IMR-90 (cell line): ENCODE measurements around the gene MT3. TPM values are rescaled to one million over a fixed set of nuclear protein-coding genes. Genes with fewer than 3 reads are reported as not detected.

Experiments
- ATAC-seq: fragments of 200-7000 bp; cut with Tn5 transposase; 2 replicates; pipeline ENCODE4 v1.9.1; 2020; ENCODE audit warnings: low read depth, mild to moderate bottlenecking, moderate library complexity
- BruUV-seq: library from RNA; stranded (reverse); fragments of 400-500 nt; replicated peaks from 2 replicates; lab custom pipeline; 2021; lab: Mats Ljungman, UMichigan
- CTCF ChIA-PET: fragments of 300-600 bp; formaldehyde crosslinking; extraction: SDS; loops from one replicate; lab custom pipeline; 2021; ENCODE audit warnings: antibody characterized with exemption; lab: Yijun Ruan, JAX
- POLR2A ChIA-PET: fragments of 300-600 bp; sonication (Branson Sonifier 250); formaldehyde crosslinking; loops from one replicate; lab custom pipeline; 2022; ENCODE audit warnings: antibody characterized with exemption; ENCODE audit not compliant: unreplicated experiment; lab: Charles Lee
- DNase-seq: peaks from one replicate; pipeline ENCODE4 v3.0.0; 2013
- H2AFZ ChIP-seq: replicated peaks from 2 replicates; pipeline ENCODE3; 2013; ENCODE audit warnings: low read length, mild to moderate bottlenecking; ENCODE audit not compliant: poor library complexity
- H2AK5ac ChIP-seq: 2 replicates; pipeline ENCODE4 v1.6.1; 2013; ENCODE audit warnings: low read depth, low read length, inconsistent platforms
- H2AK9ac ChIP-seq: replicated peaks from 2 replicates; pipeline ENCODE3; 2013; ENCODE audit warnings: mild to moderate bottlenecking, low read depth, low read length, moderate library complexity; ENCODE audit not compliant: poor library complexity
- H2BK120ac ChIP-seq: 2 replicates; pipeline ENCODE4 v1.6.1; 2013; ENCODE audit warnings: low read depth, low read length, inconsistent platforms
- H2BK15ac ChIP-seq: 3 replicates; pipeline ENCODE4 v1.6.1; 2013; ENCODE audit warnings: low read depth, low read length, inconsistent platforms
- H2BK20ac ChIP-seq: 2 replicates; pipeline ENCODE4 v1.6.1; 2013; ENCODE audit warnings: low read depth, mild to moderate bottlenecking, inconsistent platforms, low read length, moderate library complexity
- H2BK5ac ChIP-seq: 2 replicates; pipeline ENCODE4 v1.6.1; 2013; ENCODE audit warnings: mild to moderate bottlenecking, low read depth, low read length, inconsistent platforms; ENCODE audit not compliant: poor library complexity, severe bottlenecking
- H3K14ac ChIP-seq: replicated peaks from 2 replicates; pipeline ENCODE4 v1.6.1; 2013; ENCODE audit warnings: low read depth, low read length, inconsistent platforms
- H3K18ac ChIP-seq: 2 replicates; pipeline ENCODE4 v1.6.1; 2013; ENCODE audit warnings: low read depth, low read length, control low read depth
- H3K23ac ChIP-seq: 2 replicates; pipeline ENCODE4 v1.6.1; 2013; ENCODE audit warnings: low read depth, low read length, inconsistent platforms
- H3K27ac ChIP-seq: 2 replicates; pipeline ENCODE4 v1.5.1; 2013; ENCODE audit warnings: mild to moderate bottlenecking, control low read depth, low read length; ENCODE audit not compliant: insufficient read depth
- H3K27me3 ChIP-seq: 2 replicates; pipeline ENCODE4 v1.6.1; 2013; ENCODE audit warnings: low read length; ENCODE audit not compliant: control insufficient read depth, insufficient read depth
- H3K36me3 ChIP-seq: 2 replicates; pipeline ENCODE4 v1.6.1; 2013; ENCODE audit warnings: low read length, mixed read lengths; ENCODE audit not compliant: control insufficient read depth, insufficient read depth
- H3K4ac ChIP-seq: 2 replicates; pipeline ENCODE4 v1.6.1; 2013; ENCODE audit warnings: low read depth, low read length, inconsistent platforms
- H3K4me1 ChIP-seq: 2 replicates; pipeline ENCODE4 v1.6.1; 2013; ENCODE audit warnings: low read length, mixed read lengths; ENCODE audit not compliant: control insufficient read depth, insufficient read depth
- H3K4me2 ChIP-seq: 2 replicates; pipeline ENCODE4 v1.6.1; 2013; ENCODE audit warnings: low read depth, mild to moderate bottlenecking, control low read depth, low read length, moderate library complexity
- H3K4me3 ChIP-seq: 2 replicates; pipeline ENCODE4 v1.5.1; 2013; ENCODE audit warnings: low read depth, mild to moderate bottlenecking, control low read depth, low read length, moderate library complexity; ENCODE audit not compliant: insufficient read depth
- H3K56ac ChIP-seq: 2 replicates; pipeline ENCODE4 v1.6.1; 2013; ENCODE audit warnings: low read length, inconsistent platforms; ENCODE audit not compliant: insufficient read depth; ENCODE audit errors: extremely low read depth
- H3K79me1 ChIP-seq, 2 experiments: 2 replicates each; pipeline ENCODE4 v1.6.1; 2013; ENCODE audit warnings: low read length in 2 of 2, inconsistent platforms in 1 of 2, low read depth in 1 of 2
- H3K9ac ChIP-seq: 2 replicates; pipeline ENCODE4 v1.6.1; 2013; ENCODE audit warnings: low read depth, low read length, control low read depth
- H3K9me1 ChIP-seq: 2 replicates; pipeline ENCODE4 v1.6.1; 2013; ENCODE audit warnings: low read length, inconsistent platforms; ENCODE audit not compliant: insufficient read depth
- H3K9me3 ChIP-seq: 2 replicates; pipeline ENCODE4 v1.6.1; 2013; ENCODE audit warnings: low read length; ENCODE audit not compliant: control insufficient read depth, insufficient read depth
- H4K20me1 ChIP-seq: 2 replicates; pipeline ENCODE4 v1.6.1; 2013; ENCODE audit warnings: low read length, inconsistent platforms; ENCODE audit not compliant: insufficient read depth
- H4K5ac ChIP-seq: 2 replicates; pipeline ENCODE4 v1.6.1; 2013; ENCODE audit warnings: mild to moderate bottlenecking, low read depth, low read length, control low read depth
- H4K8ac ChIP-seq, 2 experiments: 2 replicates each; pipeline ENCODE4 v1.6.1; 2013; ENCODE audit warnings: low read depth in 2 of 2, low read length in 2 of 2, control low read depth in 1 of 2, inconsistent platforms in 1 of 2
- H4K91ac ChIP-seq: 2 replicates; pipeline ENCODE4 v1.6.1; 2013; ENCODE audit warnings: low read depth, low read length, inconsistent platforms; ENCODE audit not compliant: insufficient read depth
- BHLHE40 ChIP-seq: fragments of 150-350 bp; IDR thresholded peaks from 2 replicates; pipeline ENCODE4 v1.6.1; 2016; ENCODE audit warnings: mild to moderate bottlenecking, low read depth, low read length
- CHD1 ChIP-seq: IDR thresholded peaks from 2 replicates; pipeline ENCODE4 v1.6.1; 2012; ENCODE audit warnings: low read depth, low read length, improper control_type of control experiment
- FOS ChIP-seq: fragments of 150-350 bp; IDR thresholded peaks from 2 replicates; pipeline ENCODE4 v1.6.1; 2016; ENCODE audit warnings: low read depth, low read length
- MAFK ChIP-seq: IDR thresholded peaks from 2 replicates; pipeline ENCODE4 v1.6.1; 2012; ENCODE audit warnings: low read depth, low read length, improper control_type of control experiment
- MAZ ChIP-seq: IDR thresholded peaks from 2 replicates; pipeline ENCODE4 v1.6.1; 2012; ENCODE audit warnings: low read depth, mild to moderate bottlenecking, low read length, improper control_type of control experiment, moderate library complexity, borderline replicate concordance
- MXI1 ChIP-seq: IDR thresholded peaks from 2 replicates; pipeline ENCODE4 v1.6.1; 2012; ENCODE audit warnings: low read depth, mild to moderate bottlenecking, low read length, moderate library complexity, borderline replicate concordance
- NFE2L2 ChIP-seq: fragments of 150-350 bp; IDR thresholded peaks from 2 replicates; pipeline ENCODE4 v1.6.1; 2016; ENCODE audit warnings: low read depth, mild to moderate bottlenecking, low read length
- RAD21 ChIP-seq: IDR thresholded peaks from 2 replicates; pipeline ENCODE4 v1.6.1; 2012; ENCODE audit warnings: low read length, improper control_type of control experiment
- RCOR1 ChIP-seq: IDR thresholded peaks from 2 replicates; pipeline ENCODE4 v1.6.1; 2012; ENCODE audit warnings: mild to moderate bottlenecking, low read length, improper control_type of control experiment; ENCODE audit not compliant: insufficient replicate concordance
- RFX5 ChIP-seq: IDR thresholded peaks from 2 replicates; pipeline ENCODE4 v1.8.0; 2012; ENCODE audit warnings: low read depth, mild to moderate bottlenecking, low read length, moderate library complexity
- SMC3 ChIP-seq: fragments of 150-350 bp; IDR thresholded peaks from 2 replicates; pipeline ENCODE4 v1.6.1; 2016; ENCODE audit warnings: low read depth, mild to moderate bottlenecking, antibody characterized with exemption, low read length, moderate library complexity
- WGBS, 2 experiments: methylation state at CpG; one replicate each; pipeline versions ENCODE4 v1.1.5 to v1.1.7; 2013; ENCODE audit warnings: missing lambda C conversion rate in 2 of 2; ENCODE audit not compliant: insufficient read length in 1 of 2; ENCODE audit errors: extremely low coverage in 2 of 2; 5-methylcytosine and 5-hydroxymethylcytosine counted together
- dilution Hi-C: fragments of 300-500 bp; cut with HindIII; formaldehyde crosslinking; loops from one replicate; pipeline ENCODE4 v1.14.3; 2018; ENCODE audit warnings: low sequenced_read_pairs; ENCODE audit not compliant: unreplicated experiment
- in situ Hi-C: fragments of 300-500 bp; cut with MboI; formaldehyde crosslinking; loops from 3 replicates; pipeline ENCODE4 v1.14.3; 2019; ENCODE audit warnings: low sequenced_read_pairs, inconsistent platforms, mixed read lengths
- intact Hi-C: fragments of 100-400 bp; cut with micrococcal nuclease; formaldehyde crosslinking; loops from 2 replicates; pipeline ENCODE4 v1.10.0; 2022
- polyA plus RNA-seq, 3 experiments: library from polyadenylated mRNA; depleted of rRNA; stranded (reverse); fragments of >200 nt; gene quantifications; 2 replicates each; pipeline ENCODE4 v1.2.3, GENCODE V29; 2012; ENCODE audit warnings: low replicate concordance in 1 of 3
- total RNA-seq: library from RNA; depleted of rRNA; stranded (reverse); fragments of >200 nt; gene quantifications from 2 replicates; pipeline ENCODE4 v1.2.3, GENCODE V29; 2012
- TF ChIP-seq, protein P1 (sequence below): conservative IDR thresholded peaks from 2 replicates; pipeline ENCODE4 v1.5.1; 2012; ENCODE audit warnings: mild to moderate bottlenecking, low read depth, low read length, improper control_type of control experiment
- TF ChIP-seq, protein P2 (sequence below): fragments of 150-350 bp; IDR thresholded peaks from 2 replicates; pipeline ENCODE4 v1.6.1; 2016; ENCODE audit warnings: low read depth, mild to moderate bottlenecking, low read length, moderate library complexity, borderline replicate concordance

MT3 gene
- total and polyA plus RNA-seq, 2 of the 4 experiments (the other 2 are of a cell fraction) = 0.62 TPM; not detected in 1

DNA sequence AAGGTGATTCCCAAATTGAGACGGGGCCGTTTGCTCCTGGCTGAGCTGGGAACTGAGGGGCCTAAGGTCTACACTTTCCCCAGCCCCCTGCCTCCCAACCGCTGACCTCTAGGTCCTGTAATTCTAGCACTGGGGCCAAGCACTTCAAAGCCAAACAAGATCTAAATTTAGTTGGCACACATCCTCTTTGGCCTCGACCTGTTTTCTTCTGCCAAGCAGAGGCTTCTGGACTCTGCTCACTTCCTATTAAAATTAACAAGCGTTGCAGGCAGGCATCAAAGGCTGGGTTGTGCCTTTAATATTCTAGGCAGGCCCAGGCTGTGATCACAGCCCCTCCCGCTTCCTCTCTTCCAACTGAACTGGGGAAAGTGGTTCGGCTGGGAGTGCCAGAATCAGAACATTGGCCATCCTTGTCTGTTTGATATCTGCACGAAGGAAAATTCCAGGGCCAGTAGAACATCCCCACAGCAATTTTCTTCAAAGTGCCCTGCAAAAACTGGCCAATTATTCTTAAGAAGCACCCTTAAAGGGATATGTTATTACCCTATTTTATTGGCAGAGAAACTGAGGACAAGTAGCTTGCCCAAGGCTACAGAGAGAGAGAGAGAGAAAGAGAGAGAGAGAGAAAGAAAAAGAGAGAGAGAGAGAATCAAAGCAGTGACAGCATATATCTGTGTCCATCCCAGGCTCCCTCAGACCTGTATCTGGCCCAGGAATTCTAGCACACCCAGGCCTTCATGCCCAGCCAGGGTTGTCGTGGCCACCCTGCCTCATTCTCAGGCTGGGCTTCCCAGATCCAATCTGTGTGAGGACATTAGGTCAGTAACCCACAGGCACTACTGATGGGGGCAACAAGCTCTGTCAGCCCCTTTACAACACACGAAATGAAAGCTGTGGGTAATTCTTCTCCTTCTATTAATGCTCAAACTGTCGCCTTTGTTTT lies 37.3 kb upstream of the MT3 start:
- no peak for TF ChIP-seq MAFK
- TF ChIP-seq MXI1 = no peak
- TF ChIP-seq NFE2L2 = no peak
- no peak for TF ChIP-seq MAZ
- TF ChIP-seq RCOR1 = no peak
- TF ChIP-seq, protein P1, sequence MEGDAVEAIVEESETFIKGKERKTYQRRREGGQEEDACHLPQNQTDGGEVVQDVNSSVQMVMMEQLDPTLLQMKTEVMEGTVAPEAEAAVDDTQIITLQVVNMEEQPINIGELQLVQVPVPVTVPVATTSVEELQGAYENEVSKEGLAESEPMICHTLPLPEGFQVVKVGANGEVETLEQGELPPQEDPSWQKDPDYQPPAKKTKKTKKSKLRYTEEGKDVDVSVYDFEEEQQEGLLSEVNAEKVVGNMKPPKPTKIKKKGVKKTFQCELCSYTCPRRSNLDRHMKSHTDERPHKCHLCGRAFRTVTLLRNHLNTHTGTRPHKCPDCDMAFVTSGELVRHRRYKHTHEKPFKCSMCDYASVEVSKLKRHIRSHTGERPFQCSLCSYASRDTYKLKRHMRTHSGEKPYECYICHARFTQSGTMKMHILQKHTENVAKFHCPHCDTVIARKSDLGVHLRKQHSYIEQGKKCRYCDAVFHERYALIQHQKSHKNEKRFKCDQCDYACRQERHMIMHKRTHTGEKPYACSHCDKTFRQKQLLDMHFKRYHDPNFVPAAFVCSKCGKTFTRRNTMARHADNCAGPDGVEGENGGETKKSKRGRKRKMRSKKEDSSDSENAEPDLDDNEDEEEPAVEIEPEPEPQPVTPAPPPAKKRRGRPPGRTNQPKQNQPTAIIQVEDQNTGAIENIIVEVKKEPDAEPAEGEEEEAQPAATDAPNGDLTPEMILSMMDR = no peak
- TF ChIP-seq CHD1 = no peak
- TF ChIP-seq SMC3 = no peak
- no peak for TF ChIP-seq BHLHE40
- TF ChIP-seq, protein P2, sequence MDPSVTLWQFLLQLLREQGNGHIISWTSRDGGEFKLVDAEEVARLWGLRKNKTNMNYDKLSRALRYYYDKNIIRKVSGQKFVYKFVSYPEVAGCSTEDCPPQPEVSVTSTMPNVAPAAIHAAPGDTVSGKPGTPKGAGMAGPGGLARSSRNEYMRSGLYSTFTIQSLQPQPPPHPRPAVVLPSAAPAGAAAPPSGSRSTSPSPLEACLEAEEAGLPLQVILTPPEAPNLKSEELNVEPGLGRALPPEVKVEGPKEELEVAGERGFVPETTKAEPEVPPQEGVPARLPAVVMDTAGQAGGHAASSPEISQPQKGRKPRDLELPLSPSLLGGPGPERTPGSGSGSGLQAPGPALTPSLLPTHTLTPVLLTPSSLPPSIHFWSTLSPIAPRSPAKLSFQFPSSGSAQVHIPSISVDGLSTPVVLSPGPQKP = no peak
- TF ChIP-seq RAD21 = no peak
- no peak for TF ChIP-seq RFX5
- no peak for TF ChIP-seq FOS
- no peak for DNase-seq
- Histone ChIP-seq H3K27ac (no peak overlapping the region), H3K9ac (no peak overlapping the region), H2AFZ (peak overlapping the region; percentile 51), H4K20me1 (no peaks in the 10 kb centered on the region), H4K8ac (no peak overlapping the region), H2BK20ac (no peak overlapping the region), H3K36me3 (no peaks in the 10 kb centered on the region), H4K5ac (no peak overlapping the region), H3K56ac (no peak overlapping the region), H2BK15ac (no peak overlapping the region), H4K91ac (no peak overlapping the region), H3K4me3 (no peak overlapping the region), H2AK5ac (no peak overlapping the region), H2BK120ac (no peak overlapping the region), H3K79me1 (no peaks in the 10 kb centered on the region), H3K4me2 (no peak overlapping the region), H3K14ac (no peak overlapping the region), H2BK5ac (no peak overlapping the region), H3K4ac (no peak overlapping the region), H3K27me3 (peaks cover 17% of the 10 kb centered on the region), H3K9me1 (no peaks in the 10 kb centered on the region; the same call in 1 of the 2 replicates), H2AK9ac (no peak overlapping the region), H3K23ac (no peak overlapping the region), H3K18ac (no peak overlapping the region), H3K4me1 (peaks cover 10% of the 10 kb centered on the region), H3K9me3 (no peaks in the 10 kb centered on the region)
- ATAC-seq = no peak
- in situ Hi-C loops (no loop called here), intact Hi-C loops (no loop called here), dilution Hi-C loops (no loop called here)
- WGBS, 2 experiments = no CpG with 5 or more reads among the region's 11 CpGs
- POLR2A ChIA-PET = no interaction called here
- no TSS peak for BruUV-seq
- CTCF ChIA-PET = interaction anchor here (0.6 kb wide), 1 partner anchor 150 kb away, joined by 4 read pairs; no protein-coding TSS in a partner anchor
